Ramos (cell line): ENCODE measurements around the gene ATP4A.

ENCODE experiments used
- in situ Hi-C: fragments of 300-500 bp; cut with MboI; formaldehyde crosslinking; loops from one replicate; pipeline ENCODE4 v1.14.3; 2022; ENCODE audit warnings: low sequenced_read_pairs; ENCODE audit not compliant: unreplicated experiment

Gene ATP4A

DNA sequence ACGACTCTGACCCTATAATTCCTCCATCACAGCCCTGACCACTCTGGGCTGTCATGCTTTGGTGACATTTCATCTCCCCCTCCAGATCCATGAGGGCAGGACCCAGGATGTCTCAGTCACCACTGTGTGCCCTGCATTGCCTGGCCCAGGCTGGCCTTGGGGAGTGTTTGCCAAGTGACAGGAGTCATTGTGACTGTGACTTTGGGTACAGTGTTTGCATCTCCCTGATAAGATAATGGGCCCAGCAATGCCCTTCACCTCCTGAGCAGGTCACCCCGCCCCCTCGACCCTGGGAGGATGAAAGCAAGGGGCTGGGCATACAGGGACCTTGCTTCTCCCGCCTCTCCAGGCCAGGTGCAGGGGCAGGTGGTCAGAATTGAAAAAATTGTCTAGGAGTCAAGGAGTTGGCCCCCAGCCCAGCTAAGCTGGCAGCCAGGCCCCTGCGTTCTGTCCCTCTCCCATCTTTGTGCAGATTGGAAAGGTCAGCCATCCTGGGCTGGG lies 5.9 kb upstream of the ATP4A start:
- in situ Hi-C loops = no loop called here

DNA sequence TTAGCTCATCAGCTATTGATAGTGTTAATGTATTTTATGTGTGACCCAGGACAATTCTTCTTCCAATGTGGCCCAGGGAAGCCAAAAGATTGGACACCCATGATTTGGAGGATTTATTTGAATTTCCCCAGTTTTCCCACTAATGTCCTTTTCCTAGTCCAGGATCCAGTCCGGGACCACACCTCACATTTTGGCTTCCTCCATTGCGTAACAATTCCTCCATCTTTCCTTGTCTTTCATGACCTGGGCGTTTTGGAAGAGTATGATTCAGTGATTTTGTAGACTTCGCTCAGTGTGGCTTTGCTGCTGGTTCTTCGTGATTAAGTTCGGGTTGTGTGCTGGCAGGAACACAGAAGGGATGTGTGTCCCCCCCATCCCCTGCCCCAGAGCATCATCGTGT lies 3.3 kb upstream of the ATP4A start:
- in situ Hi-C loops = no loop called here

DNA sequence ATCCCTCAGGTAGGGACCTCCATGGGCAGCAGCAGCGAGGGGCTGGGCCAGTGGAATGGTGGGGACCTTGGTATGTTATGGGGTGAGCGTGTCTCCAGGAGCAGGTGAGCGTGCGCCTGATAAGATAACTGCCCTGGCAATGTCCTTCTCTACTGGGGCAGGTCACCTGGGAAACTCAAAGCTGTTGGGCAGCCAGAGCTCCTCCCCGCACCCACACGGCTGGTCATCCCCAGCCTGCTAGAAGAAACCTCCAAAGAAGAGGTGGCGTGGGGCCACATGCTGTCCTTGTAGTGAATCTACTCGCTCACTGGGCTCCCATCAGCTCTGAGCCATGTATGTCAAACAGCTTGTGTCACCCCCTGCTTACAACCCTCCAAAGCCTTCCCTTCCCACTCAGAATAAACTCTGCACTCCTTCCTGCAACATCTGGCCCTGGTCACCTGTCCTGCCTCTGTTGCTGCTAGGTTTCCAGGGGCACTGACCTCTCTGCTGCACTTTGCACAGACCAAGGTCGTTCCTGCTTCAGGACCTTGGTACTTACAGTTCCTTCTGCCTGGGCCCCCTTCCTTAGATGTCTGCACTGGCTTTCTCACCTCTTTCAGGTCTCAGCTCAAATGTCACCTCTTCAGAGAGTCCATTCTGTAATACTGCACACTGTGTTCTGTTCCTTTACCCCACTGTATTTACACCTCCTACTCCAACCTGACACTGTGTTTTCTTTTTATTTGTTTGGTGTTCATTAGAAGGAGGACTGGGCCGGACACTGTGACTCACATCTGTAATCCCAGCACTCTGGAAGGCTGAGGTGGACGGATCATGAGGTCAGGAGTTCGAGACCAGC lies 1.8 kb upstream of the ATP4A start:
- in situ Hi-C loops = no loop called here

DNA sequence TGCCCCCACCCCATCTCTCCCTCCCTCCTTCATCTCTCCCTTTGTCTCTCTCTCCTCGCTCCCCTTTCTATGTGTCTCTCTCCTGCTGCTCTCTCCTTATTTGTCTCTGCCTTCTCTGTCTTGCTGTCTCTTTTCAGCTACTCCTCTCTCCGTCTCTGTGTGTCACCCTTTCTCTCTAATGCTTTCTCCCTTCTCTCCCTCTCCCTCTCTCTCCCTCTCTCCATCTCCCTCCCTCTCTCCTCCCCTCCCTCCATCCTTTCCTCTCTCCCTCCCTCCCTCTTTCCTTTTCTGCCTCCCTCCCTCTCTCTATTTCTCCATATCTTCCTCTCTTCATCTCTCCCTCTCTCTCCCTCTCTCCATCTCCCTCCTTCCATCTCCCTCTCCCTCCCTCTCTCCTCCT lies 682 bp downstream of the ATP4A start:
- in situ Hi-C loops = no loop called here

DNA sequence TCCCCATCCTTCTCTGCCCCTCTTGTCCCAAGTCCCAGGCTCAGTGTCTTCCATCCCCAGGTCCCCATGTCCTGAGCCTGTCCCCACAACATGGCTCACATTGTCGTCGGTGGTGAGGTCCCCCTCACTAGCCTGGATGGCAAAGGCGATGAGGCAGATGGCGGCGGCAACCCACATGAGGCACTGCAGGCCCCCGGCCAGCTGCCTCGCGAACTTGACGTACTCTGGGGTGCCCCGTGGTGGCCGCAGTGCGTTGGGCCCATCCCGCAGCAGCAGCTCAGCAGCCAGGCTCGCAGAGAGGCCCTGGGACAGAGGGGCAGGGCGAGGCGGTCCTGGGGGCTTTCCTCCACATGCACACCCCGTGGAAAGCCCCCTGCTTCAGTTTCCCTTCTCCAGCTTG lies 1.1 kb downstream of the ATP4A start:
- in situ Hi-C loops = no loop called here

DNA sequence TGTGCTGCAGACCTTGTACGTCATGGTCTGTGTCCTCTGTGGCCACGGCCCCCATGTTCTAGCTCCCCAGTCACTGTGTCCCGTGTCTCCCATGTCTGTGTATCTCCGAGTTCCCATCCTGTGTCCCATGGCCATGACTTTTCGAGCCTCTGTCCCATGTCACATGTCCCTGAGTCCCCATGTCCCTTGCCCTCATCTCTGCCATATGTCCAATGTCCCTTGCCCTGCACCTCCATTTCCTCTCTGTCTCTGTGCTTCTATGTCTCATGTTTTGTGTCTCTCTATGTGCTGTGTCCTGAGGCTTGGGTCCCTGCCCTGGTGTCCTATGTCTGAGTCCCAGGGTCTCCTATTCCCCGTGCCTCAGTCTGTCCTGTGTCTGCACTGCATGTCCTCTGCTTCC lies 2.0 kb downstream of the ATP4A start:
- in situ Hi-C loops = no loop called here

DNA sequence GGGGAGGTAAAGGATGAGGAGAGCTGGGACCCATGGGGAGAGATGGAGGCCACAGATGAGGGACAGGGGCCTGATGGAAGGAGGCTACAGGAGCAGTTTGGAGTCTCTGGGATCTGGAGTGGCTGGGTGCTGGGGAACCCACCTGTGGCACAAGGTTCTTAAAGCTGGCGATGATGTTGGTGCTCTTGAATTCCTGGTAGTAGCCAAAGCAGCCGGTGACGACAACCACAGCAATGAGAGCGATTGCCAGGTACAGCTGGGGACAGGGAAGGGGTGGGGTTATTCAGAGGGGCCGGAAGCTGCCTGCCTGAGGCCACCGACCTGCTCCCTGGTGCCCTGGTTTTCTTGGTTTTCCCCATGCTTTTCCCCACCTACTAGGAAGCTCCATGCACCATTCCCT lies 2.8 kb downstream of the ATP4A start:
- in situ Hi-C loops = no loop called here

DNA sequence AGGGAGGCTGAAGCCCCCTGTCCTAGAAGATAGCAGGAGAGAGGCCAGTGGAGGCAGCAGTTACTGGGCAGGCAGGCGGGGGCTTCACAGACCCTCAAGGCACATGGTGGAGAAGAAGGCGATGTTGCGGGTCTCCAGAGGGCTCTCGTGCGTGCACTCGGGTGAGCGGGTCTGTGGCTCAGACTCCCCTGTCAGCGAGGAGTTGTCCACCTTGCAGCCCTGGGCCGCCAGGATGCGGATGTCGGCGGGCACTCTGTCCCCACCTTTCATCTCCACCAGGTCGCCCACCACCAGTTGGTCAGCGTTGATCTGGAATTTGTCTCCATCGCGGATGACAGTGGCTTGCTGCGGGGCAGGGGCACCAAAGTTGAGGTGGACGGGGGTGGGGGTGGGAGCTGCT lies 3.2 kb downstream of the ATP4A start:
- in situ Hi-C loops = no loop called here

DNA sequence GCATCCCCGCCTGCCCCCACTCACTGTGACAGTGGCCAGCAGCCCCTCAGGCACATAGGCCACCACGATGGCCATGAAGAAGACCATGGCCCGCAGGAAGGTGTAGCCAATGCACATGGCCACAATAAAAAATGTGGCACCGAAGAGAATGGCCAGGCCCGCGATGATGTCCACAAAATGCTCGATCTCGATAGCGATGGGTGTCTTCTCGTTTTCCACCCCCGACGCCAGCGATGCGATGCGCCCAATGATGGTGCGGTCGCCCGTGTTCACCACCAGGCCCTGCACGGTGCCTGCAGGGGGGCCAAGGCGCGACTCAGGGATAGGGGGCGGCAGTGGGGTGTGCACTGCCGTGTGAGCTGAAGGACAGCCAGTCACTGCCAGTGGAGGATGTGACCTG lies 3.7 kb downstream of the ATP4A start:
- in situ Hi-C loops = no loop called here

DNA sequence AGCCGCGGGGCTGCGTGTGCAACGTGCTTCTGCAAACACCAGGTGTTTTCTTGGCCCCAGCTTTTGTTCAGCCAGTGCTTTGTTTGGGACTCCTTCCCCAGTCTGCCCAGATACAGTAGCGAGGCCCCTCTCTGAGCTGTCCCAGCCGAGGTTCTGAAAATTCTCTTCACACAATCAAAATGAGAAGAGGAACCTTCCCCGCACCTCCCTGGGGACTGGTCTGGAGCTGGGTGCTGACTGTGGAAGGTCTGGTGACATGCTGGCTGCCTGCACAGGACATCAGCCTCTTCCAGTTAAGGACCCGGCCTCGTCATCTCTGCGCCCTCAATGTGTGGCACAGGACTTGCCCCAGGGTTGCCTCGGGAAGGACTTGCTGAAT lies 4.2 kb downstream of the ATP4A start:
- in situ Hi-C loops = no loop called here

DNA sequence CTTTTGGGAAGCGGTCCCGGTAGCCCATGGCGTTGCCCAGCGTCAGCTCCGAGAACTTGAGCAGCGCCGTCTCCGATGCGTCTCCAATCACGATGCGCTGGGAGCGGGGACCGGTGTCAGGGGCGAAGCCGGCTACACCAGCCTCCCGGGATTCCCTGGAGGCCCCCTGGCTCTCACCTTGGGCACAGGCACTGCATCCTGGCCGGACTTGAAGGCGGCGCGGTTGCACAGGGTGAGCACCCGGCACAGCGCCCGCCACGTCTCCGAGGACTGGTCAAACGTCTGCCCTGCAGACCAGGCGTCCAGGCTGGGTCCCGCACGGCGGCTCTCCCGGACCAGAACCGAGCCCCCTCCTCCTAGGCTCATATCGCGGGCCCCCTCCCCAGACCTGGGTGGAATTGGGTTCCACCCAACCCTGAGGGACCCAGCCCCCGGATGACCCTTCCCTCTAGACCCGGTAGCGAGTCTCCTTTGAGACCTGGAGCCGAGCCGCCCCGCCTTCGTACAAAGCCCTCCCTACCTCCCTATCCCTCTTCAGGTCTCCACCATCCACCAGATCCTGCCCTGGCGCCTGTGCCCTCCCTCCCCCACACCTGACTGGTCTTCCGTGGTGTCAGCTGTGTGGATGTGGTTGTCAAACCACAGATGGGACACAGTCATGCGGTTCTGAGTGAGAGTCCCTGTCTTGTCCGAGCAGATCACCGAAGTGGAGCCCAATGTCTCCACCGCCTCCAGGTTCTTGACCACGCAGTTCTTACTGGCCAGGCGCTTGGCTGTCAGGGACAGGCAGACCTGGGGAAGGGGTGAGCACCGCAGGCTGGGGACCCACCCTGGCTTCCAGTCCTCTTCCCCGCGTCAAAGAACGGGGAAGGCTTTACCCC lies 4.8 kb downstream of the ATP4A start:
- in situ Hi-C loops = no loop called here

DNA sequence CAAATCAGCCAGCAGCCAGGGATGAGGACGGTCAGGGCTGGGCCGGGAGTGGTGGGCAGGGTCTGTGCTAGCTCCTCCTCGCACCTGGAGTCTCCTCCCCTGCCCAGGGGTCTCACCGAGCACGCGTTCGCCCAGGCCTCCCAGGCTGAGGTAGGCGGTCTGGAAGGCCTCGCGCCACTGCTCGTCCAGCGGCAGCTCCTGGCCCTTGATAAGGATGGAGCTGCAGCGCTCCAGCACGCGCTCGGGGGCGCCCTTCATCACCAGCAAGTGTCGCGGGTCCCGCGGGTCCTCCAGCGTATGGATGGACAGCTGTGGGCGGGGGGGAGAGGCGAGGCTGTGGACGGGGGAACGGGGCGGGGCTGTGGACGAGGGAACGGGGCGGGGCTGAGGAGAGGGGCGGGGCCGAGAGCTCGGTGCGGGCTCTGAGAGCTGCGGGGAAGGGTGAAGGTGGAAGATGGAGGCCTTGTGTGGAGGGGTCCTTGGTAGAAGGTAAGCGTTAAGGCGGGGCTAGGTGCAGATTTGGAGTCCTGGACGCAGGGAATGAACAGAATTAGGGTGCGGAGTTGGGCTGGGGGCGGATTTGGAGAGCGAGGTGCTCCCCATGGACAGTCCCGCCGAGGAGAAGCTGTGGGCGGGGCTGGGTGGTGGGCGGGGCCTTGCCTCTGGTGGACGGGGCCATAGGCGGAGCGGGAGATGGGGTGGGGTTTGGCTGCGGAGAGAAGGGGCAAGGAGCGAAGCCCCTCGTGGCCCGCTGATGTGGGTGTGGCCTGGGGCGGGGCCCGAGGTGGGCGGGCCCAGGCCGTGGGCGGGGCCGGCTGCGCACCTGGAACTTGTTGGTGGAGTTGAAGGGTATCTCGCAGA lies 5.7 kb downstream of the ATP4A start:
- in situ Hi-C loops = no loop called here

DNA sequence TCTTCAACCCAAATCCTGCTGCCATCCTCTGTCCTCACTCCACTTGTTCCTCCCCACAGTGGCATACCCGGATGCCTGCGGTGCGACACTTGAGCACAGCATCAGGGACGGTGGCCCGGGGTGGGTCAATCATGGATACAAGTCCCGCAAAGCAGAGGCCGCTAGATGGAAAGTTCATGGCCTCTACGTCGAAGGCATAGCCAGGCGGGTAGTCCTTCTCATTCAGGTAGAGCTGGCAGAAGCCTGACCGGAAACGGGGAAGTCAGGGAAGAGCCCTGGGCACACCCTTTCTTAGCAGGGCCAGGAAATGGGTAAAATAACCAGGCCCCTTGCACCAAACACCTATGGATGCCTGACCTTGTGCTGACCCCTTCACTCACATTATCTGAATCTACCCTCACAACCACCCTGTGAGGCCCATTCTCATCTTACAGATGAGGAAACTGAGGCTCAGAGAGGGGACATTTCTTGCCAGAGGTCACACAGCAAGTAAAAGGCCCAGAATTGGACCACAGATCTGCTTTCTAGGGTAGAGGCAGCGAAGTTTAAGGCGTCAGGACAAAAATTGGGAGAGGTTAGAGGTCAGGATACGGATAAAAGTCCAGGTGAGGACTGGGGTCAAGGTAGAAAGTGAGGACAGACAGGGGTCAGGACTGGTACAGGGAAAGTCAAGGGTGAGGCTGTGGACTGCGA lies 6.5 kb downstream of the ATP4A start:
- in situ Hi-C loops = no loop called here

DNA sequence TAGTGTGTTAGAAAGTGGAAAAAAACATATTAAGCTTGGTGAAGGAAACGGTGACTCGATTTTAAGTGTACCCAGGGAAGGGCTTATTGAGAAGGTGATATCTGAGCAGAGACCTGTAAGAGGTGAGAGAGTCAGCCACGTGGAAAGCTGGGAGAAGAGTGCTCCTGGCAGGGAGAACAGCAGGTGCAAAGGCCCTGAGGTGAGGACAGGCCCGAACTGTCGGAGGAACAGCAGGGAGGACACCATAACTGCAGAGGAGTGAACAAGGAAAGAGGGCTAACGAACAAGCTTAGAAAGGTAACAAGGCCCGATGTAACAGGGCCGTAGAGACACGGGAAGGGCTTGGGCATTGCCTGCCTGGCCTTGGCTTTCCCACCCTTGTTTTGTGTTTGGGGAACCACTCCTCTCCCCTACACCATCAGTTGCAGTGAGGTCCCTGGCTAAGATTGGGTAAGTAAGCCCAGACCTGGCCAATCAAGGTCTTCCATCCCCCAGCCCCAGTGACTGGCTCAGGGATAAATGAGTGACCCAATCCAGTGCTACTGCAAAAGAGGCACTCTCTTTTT lies 7.3 kb downstream of the ATP4A start:
- in situ Hi-C loops = no loop called here

DNA sequence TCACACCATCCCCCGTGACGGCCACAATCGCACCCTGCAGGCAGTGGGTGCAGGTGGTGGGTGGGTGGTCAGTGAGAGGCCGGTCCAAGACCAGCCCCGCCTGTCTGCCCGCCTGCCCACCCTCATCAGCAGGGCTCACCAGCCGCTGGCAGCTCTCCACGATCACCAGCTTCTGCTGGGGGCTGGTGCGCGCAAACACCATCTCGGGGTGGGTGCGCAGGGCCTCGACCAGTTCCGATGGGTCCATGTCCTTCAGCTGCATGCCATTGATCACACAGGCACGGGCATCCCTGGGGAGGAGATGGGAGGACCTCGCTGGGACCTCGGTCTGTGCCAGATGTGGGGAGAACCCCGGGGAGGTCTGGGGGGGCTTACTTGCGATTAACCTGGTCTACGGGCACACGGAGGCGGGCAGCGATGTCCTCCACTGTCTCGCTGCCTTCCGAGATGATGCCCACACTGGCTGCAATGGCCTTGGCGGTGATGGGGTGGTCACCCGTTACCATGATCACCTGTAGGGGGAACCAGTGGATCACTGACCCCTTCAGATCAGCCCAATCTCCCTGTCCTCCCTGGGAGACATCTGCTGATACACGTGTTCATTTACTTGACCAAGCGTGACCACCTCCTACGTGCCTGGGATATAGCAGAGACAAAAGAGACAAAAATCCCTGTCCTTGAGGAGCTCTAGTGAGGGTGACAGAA lies 8.0 kb downstream of the ATP4A start:
- in situ Hi-C loops = no loop called here

DNA sequence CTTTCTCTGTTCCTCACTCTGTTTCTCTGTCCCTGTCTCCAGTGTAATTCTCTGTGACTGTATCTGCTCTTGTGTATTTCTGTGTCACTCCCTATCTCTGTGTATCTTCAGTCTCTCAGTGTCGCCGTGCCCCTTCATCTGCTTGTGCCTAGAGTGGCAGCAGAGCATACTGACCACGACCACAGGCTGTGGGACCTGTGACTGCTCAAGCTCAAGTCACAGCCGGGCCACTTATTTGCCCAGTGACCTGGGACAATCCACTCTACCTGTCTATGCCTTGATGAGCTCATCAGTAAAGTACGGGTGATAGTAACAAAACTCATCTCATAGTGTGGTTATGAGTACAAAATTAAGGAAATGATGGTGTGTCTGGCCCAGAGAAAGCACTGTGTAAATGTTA lies 9.4 kb downstream of the ATP4A start:
- in situ Hi-C loops = no loop called here

DNA sequence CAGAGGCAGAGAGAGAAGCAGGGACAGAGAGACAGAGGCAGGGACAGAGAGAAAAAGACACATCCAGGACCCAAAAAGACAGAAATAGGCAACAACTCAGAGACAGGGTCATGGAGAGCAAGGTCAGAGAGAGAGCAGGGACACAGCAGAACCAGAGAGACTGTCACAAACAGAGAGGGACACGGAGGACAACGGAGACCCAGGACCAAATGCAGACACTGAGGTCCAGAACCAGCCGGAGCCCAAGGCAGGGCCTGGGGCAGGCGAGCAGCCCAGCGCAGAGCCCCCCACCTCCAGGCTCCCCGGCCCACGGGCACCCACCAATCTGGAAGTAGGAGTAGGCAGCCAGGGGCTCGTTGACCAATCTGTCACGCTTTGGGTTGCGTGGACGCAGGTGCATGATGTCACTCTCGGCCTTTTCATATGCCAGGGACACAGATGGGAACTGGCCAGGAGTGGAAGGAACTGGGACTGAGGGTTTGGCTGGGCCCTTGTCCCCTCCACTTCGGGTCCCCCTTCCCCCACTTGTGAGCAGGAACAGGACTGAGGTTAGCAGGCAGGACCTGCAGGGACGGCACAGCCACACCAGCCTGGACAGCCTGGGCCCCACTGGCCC lies 10.0 kb downstream of the ATP4A start:
- in situ Hi-C loops = no loop called here

DNA sequence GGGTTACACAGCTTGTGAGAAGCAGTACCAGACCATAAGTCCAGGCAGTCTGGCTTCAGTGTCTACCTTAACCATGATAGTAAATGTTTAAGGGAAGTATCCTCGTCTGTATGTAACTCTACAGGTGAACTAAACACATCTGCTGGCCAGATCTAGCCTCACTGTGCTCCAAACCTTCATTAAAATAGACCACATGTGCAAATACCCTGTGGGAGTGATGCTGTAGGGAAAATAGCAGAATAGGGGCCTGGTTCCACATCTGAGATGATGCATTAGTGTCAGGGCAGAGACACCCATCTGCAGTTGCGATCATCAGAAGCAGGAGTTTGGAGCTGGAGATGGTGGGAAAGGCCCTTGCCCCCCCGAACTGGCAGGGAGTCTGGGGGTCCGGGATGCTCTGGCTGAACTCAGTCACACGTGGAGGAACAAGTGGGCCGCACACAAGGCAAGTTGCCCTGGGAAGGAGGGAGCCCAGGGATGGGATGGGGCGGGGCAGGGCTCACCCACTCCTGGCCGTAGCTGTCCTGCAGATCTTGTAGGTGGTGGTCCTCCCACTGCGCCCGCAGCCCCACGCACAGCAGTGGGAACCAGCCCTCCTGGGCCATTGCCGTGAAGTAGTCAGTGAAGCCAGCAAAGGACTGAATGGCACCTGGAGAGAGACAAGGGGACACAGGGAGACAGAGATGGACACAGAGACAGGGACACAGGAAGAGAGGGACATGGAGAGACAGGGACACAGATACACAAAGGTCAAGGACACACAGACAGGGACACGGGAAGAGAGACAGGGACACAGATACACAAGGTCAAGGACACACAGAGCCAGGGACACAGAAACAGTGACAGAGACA lies 10.7 kb downstream of the ATP4A start:
- in situ Hi-C loops = no loop called here
